CD14-positive monocyte (primary cell): Measurements from ENCODE around the gene TMEM258. TPM values are rescaled to one million over a fixed set of nuclear protein-coding genes. Genes with fewer than 3 reads are reported as not detected.

Experiments used
- DNase-seq, 3 donors: peaks; one replicate each; pipeline ENCODE4 v3.0.0-alpha.2; 2011 to 2022
- H2AFZ ChIP-seq: 2 replicates; pipeline ENCODE4 v1.6.0; 2012; ENCODE audit warnings: mild to moderate bottlenecking, low read depth, low read length, inconsistent platforms; ENCODE audit not compliant: insufficient read depth, poor library complexity, severe bottlenecking
- H3K27ac ChIP-seq, 2 donors: 1 replicate in 1 of 2; 2 replicates in 1 of 2; pipeline ENCODE4 v1.5.1; 2012 to 2013; ENCODE audit warnings: low read length in 2 of 2, control low read depth in 1 of 2, inconsistent platforms in 1 of 2, low read depth in 1 of 2, mild to moderate bottlenecking in 1 of 2
- H3K27me3 ChIP-seq, 2 donors: one replicate each; pipeline versions ENCODE4 v1.6.0 to v1.6.1; 2011 to 2013; ENCODE audit warnings: low read length in 2 of 2; ENCODE audit not compliant: control insufficient read depth in 2 of 2, insufficient read depth in 2 of 2
- H3K36me3 ChIP-seq, 2 donors: replicated peaks in 1 of 2; 1 replicate in 1 of 2; 2 replicates in 1 of 2; pipeline versions ENCODE4 v1.5.1 to v1.6.1; 2012 to 2013; ENCODE audit warnings: low read length in 2 of 2, control low read depth in 1 of 2, inconsistent platforms in 1 of 2, mild to moderate bottlenecking in 1 of 2; ENCODE audit not compliant: insufficient read depth in 2 of 2, control insufficient read depth in 1 of 2
- H3K4me1 ChIP-seq, 2 donors: 1 replicate in 1 of 2; 2 replicates in 1 of 2; pipeline versions ENCODE4 v1.5.1 to v1.6.1; 2012 to 2013; ENCODE audit warnings: low read length in 2 of 2, control low read depth in 1 of 2, inconsistent platforms in 1 of 2, mild to moderate bottlenecking in 1 of 2, moderate library complexity in 1 of 2; ENCODE audit not compliant: insufficient read depth in 2 of 2, control insufficient read depth in 1 of 2
- H3K4me2 ChIP-seq: replicated peaks from 2 replicates; pipeline ENCODE3; 2012; ENCODE audit warnings: low read length, moderate library complexity, mild to moderate bottlenecking; ENCODE audit not compliant: poor library complexity, severe bottlenecking; ENCODE audit errors: extremely low read depth
- H3K4me3 ChIP-seq, 3 experiments: fragments of 200-600 bp in 1 of 3; sonication (generic) in 1 of 3; replicated peaks in 1 of 3; 1 replicate in 2 of 3; 2 replicates in 1 of 3; pipeline ENCODE4 v1.5.1; 2011 to 2013; ENCODE audit warnings: low read length in 3 of 3, mild to moderate bottlenecking in 3 of 3, control low read depth in 2 of 3, low read depth in 2 of 3, inconsistent platforms in 1 of 3, moderate library complexity in 1 of 3
- H3K79me2 ChIP-seq: 2 replicates; pipeline ENCODE4 v1.6.0; 2012; ENCODE audit warnings: mild to moderate bottlenecking, control low read depth, inconsistent platforms, low read length, moderate library complexity; ENCODE audit not compliant: insufficient read depth
- H3K9ac ChIP-seq: 2 replicates; pipeline ENCODE4 v1.6.0; 2017; ENCODE audit warnings: low read length, mild to moderate bottlenecking; ENCODE audit not compliant: insufficient read depth, poor library complexity, severe bottlenecking
- H3K9me3 ChIP-seq, 2 donors: replicated peaks in 1 of 2; 1 replicate in 1 of 2; 2 replicates in 1 of 2; pipeline versions ENCODE4 v1.5.1 to v1.6.1; 2012 to 2013; ENCODE audit warnings: low read length in 2 of 2, control low read depth in 1 of 2; ENCODE audit not compliant: control insufficient read depth in 1 of 2, insufficient read depth in 1 of 2
- H4K20me1 ChIP-seq: 2 replicates; pipeline ENCODE4 v1.6.0; 2012; ENCODE audit warnings: mild to moderate bottlenecking, low read length, control low read depth, moderate library complexity; ENCODE audit not compliant: insufficient read depth
- H3K27ac Mint-ChIP-seq, 7 donors: one replicate each; pipeline ENCODE4 v1.8.0; 2020; ENCODE audit warnings: mild to moderate bottlenecking in 7 of 7, mixed read lengths in 7 of 7, moderate library complexity in 6 of 7, inconsistent platforms in 2 of 7
- H3K27me3 Mint-ChIP-seq, 3 donors: one replicate each; pipeline ENCODE4 v1.8.0; 2021 to 2022; ENCODE audit warnings: low read depth in 3 of 3, mild to moderate bottlenecking in 3 of 3, mixed read lengths in 3 of 3, moderate library complexity in 3 of 3, inconsistent platforms in 1 of 3
- H3K36me3 Mint-ChIP-seq, 2 donors: one replicate each; pipeline ENCODE4 v1.8.0; 2020; ENCODE audit warnings: mixed read lengths in 2 of 2, inconsistent platforms in 1 of 2, mild to moderate bottlenecking in 1 of 2
- H3K4me1 Mint-ChIP-seq: one replicate; pipeline ENCODE4 v1.8.0; 2020; ENCODE audit warnings: mild to moderate bottlenecking, mixed read lengths
- H3K4me3 Mint-ChIP-seq, 2 donors: one replicate each; pipeline ENCODE4 v1.8.0; 2020; ENCODE audit warnings: mild to moderate bottlenecking in 2 of 2, mixed read lengths in 2 of 2, moderate library complexity in 1 of 2
- H3K9me3 Mint-ChIP-seq, 7 donors: one replicate each; pipeline ENCODE4 v1.8.0; 2020 to 2022; ENCODE audit warnings: mixed read lengths in 7 of 7, mild to moderate bottlenecking in 6 of 7, moderate library complexity in 6 of 7, inconsistent platforms in 2 of 7
- WGBS: methylation state at CpG from one replicate; pipeline ENCODE4 v1.1.5; 2013; ENCODE audit warnings: missing lambda C conversion rate; ENCODE audit not compliant: insufficient coverage; 5-methylcytosine and 5-hydroxymethylcytosine counted together
- intact Hi-C, 2 donors: fragments of 100-400 bp; cut with micrococcal nuclease; formaldehyde crosslinking; loops; one replicate each; pipeline versions ENCODE4 v1.15.0 to v1.15.1; 2023
- polyA plus RNA-seq, 3 donors: library from polyadenylated mRNA; depleted of rRNA in 1 of 3; unstranded in 2 of 3; stranded (reverse) in 1 of 3; fragments of 300-500 nt in 2 of 3; fragments of >200 nt in 1 of 3; fragmentation: Illumina TruSeq in 2 of 3; gene quantifications; 1 replicate in 2 of 3; 2 replicates in 1 of 3; pipeline ENCODE4 v1.2.3, GENCODE V29; 2012 to 2021
- TF ChIP-seq, protein P1 (sequence below): fragments of 200-600 bp; IDR thresholded peaks from one replicate; pipeline ENCODE4 v1.8.0; 2022; ENCODE audit warnings: antibody characterized with exemption, mild to moderate bottlenecking

Gene TMEM258
- polyA plus RNA-seq, 3 donors, result 199 to 224 (median 220) TPM

DNA sequence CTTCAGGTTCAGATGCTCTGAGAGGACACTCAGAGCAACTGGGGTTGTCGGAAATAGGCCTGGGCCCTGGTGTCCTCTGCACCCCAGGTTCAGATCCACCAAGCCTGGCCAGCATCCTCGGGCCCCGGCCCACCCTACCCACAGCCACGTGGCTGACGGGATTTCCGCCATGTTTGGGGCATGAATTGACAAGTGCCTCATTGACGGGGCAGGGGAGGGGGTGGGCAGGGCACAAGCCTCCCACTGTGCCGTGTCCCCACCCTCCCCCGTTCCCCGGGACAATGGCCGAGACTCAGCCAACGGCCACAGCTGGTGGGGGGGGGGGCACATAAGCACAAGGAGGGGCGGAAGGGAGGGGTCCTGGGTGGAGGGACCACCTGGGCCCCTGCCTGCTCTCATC, 31.5 kb downstream of the TMEM258 start:
- Mint-ChIP-seq H3K27me3 (peaks cover 2 to 9% (median 7%) of the 10 kb centered on the region in 3 donors), H3K4me3 (no peak overlapping the region), H3K9me3 (no peaks in the 10 kb centered on the region), H3K36me3 (no peaks in the 10 kb centered on the region), H3K27ac (no peak overlapping the region), H3K4me1 (peaks cover 12% of the 10 kb centered on the region)
- TF ChIP-seq, protein P1, sequence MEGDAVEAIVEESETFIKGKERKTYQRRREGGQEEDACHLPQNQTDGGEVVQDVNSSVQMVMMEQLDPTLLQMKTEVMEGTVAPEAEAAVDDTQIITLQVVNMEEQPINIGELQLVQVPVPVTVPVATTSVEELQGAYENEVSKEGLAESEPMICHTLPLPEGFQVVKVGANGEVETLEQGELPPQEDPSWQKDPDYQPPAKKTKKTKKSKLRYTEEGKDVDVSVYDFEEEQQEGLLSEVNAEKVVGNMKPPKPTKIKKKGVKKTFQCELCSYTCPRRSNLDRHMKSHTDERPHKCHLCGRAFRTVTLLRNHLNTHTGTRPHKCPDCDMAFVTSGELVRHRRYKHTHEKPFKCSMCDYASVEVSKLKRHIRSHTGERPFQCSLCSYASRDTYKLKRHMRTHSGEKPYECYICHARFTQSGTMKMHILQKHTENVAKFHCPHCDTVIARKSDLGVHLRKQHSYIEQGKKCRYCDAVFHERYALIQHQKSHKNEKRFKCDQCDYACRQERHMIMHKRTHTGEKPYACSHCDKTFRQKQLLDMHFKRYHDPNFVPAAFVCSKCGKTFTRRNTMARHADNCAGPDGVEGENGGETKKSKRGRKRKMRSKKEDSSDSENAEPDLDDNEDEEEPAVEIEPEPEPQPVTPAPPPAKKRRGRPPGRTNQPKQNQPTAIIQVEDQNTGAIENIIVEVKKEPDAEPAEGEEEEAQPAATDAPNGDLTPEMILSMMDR, result no peak
- Histone ChIP-seq H3K79me2 (no peaks in the 10 kb centered on the region), H4K20me1 (no peaks in the 10 kb centered on the region), H3K27me3 (no peaks in the 10 kb centered on the region), H3K4me2 (no peak overlapping the region), H3K27ac (no peak overlapping the region), H3K9ac (no peak overlapping the region), H3K4me3 (no peak overlapping the region), H3K4me1 (peaks cover 3 to 10% of the 10 kb centered on the region in 2 donors), H2AFZ (no peak overlapping the region), H3K9me3 (no peaks in the 10 kb centered on the region), H3K36me3 (no peaks in the 10 kb centered on the region)
- no peak for DNase-seq
- 93% methylated on average over 13 of the region's 13 CpGs for WGBS
- intact Hi-C loops, result no loop called here

GRCh38 chr11:61757213-61757862, 35.1 kb downstream of the TMEM258 start:
- no peak overlapping the region for H3K27ac Mint-ChIP-seq
- H2AFZ ChIP-seq, result no peak overlapping the region

More at GRCh38 chr11:61757213-61757862, 35.1 kb downstream of the TMEM258 start:
- Histone ChIP-seq H3K9ac (no peak overlapping the region), H3K4me3 (no peak overlapping the region), H3K9me3 (no peaks in the 10 kb centered on the region), H3K27ac (no peak overlapping the region), H3K4me2 (no peak overlapping the region), H3K4me1 (peaks cover 7 to 16% of the 10 kb centered on the region in 2 donors), H3K79me2 (no peaks in the 10 kb centered on the region), H3K27me3 (peaks cover 0 to 14% of the 10 kb centered on the region in 2 donors), H3K36me3 (no peaks in the 10 kb centered on the region), H4K20me1 (no peaks in the 10 kb centered on the region)
- TF ChIP-seq, protein P1, result no peak
- H3K4me3 Mint-ChIP-seq, result no peak overlapping the region
- WGBS, result 95% methylated on average over 14 of the region's 15 CpGs
- peaks cover 18% of the 10 kb centered on the region for H3K4me1 Mint-ChIP-seq
- intact Hi-C loops, result no loop called here
- peaks cover 0 to 4% (median 0%) of the 10 kb centered on the region in 7 donors for H3K9me3 Mint-ChIP-seq
- H3K36me3 Mint-ChIP-seq, result peaks cover 0 to 2% of the 10 kb centered on the region in 2 donors
- DNase-seq, result no peak
- peaks cover 14 to 20% (median 18%) of the 10 kb centered on the region in 3 donors for H3K27me3 Mint-ChIP-seq
